Measurements from ENCODE around the gene SRPK1. TPM values are rescaled to one million over a fixed set of nuclear protein-coding genes. Genes with fewer than 3 reads are reported as not detected.
"Not testable (repeated sequence)": the region's sequence is repeated elsewhere in the genome, so short reads cannot be mapped to it uniquely, and the experiment has no call there.

SRPK1 gene
- total RNA-seq, 1 experiment from 2014 or later = 100 TPM

DNA sequence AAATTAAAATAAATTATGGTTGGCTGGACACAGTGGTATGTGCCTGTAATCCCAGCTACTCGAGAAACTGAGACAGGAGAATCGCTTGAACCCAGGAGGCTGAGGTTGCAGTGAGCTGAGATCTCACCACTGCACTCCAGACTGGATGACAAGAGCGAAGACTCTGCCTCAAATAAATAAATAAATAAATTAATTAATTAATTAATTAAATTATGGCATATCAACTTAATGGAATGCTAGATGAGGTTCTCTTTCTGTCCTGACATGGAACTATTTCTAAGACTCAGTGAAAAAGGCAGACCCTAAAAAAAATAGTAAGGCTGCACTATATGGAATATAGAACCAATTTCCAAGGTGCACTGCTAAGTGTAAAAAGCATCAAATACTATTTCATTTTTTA is 4.8 kb downstream of the SRPK1 start:
- intact Hi-C loops (cut with micrococcal nuclease) = no loop called here
- ChIA-PET POLR2A (ENCODE audit: unreplicated experiment) (no interaction called here), CTCF (no interaction called here)

DNA sequence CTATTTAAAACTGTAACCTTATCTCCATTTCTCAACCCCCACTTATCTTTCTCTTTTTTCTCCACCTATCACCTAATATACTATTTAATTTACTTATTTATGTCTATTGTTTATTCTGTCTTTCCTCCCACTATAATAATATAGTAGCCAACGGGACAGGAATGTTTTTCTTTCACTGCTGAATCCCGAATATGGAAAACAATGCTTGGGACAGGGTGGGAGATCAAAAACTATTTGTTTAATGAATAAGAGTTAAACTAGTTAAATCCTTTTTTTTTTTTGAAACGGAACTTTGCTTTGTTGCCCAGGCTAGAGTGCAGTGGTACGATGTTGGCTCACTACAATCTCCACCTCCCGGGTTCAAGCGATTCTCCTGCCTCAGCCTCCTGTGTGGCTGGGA is 6.4 kb downstream of the SRPK1 start:
- Histone ChIP-seq H3K4me1 (ENCODE audit: insufficient read depth, low read length) (peaks cover 37% of the 10 kb centered on the region), H3K27ac (ENCODE audit: low read length) (no peak overlapping the region), H3K9me3 (ENCODE audit: low read length) (no peaks in the 10 kb centered on the region), H2AFZ (ENCODE audit: low read length) (no peak overlapping the region), H3K36me3 (ENCODE audit: low read depth, low read length) (peaks cover 56% of the 10 kb centered on the region), H3K9me2 (replicated peaks; ENCODE audit: low read length) (no peaks in the 10 kb centered on the region), H3F3A (ENCODE audit: low read length, unreplicated experiment) (no peaks in the 10 kb centered on the region), H3K27me3 (ENCODE audit: low read length) (no peaks in the 10 kb centered on the region), H3K79me2 (ENCODE audit: low read length) (peaks cover 98% of the 10 kb centered on the region), H3K4me2 (ENCODE audit: low read length) (no peak overlapping the region), H3K9ac (ENCODE audit: low read length) (no peak overlapping the region), H4K20me1 (ENCODE audit: low read length) (peaks cover 32% of the 10 kb centered on the region), H3K4me3 (ENCODE audit: low read length) (no peak overlapping the region)
- no peak for DNase-seq
- no peak for TF ChIP-seq EZH2 (IDR thresholded peaks at IDR 0.05; ENCODE audit: low read length, unreplicated experiment)
- TF ChIP-seq CTCF (conservative IDR thresholded peaks at IDR 0.05; ENCODE audit: low read depth, low read length) = no peak
- TF ChIP-seq EZH2phosphoT487 (IDR thresholded peaks at IDR 0.05; ENCODE audit: borderline replicate concordance, low read length) = no peak
- ChIA-PET CTCF (no interaction called here), POLR2A (ENCODE audit: unreplicated experiment) (no interaction called here)
- intact Hi-C loops (cut with micrococcal nuclease) = no loop called here
- no TSS peak for BruUV-seq (replicated peaks)
- ATAC-seq = no peak

More for the DNA sequence above, 4.8 kb downstream of the SRPK1 start:
- peaks cover 97% of the 10 kb centered on the region for H3K79me2 ChIP-seq (ENCODE audit: low read length)
- no peaks in the 10 kb centered on the region for H3K27me3 ChIP-seq (ENCODE audit: low read length)
- H3K27ac ChIP-seq (ENCODE audit: low read length) = no peak overlapping the region
- H3K4me2 ChIP-seq (ENCODE audit: low read length) = no peak overlapping the region
- BruUV-seq (replicated peaks) = no TSS peak
- H3K9me2 ChIP-seq (replicated peaks; ENCODE audit: low read length) = no peaks in the 10 kb centered on the region
- TF ChIP-seq CTCF (conservative IDR thresholded peaks at IDR 0.05; ENCODE audit: low read depth, low read length) (no peak), EZH2phosphoT487 (IDR thresholded peaks at IDR 0.05; ENCODE audit: borderline replicate concordance, low read length) (no peak), EZH2 (IDR thresholded peaks at IDR 0.05; ENCODE audit: low read length, unreplicated experiment) (no peak)
- no peak overlapping the region for H2AFZ ChIP-seq (ENCODE audit: low read length)
- no peak overlapping the region for H3K9ac ChIP-seq (ENCODE audit: low read length)
- DNase-seq (no peak), ATAC-seq (no peak)
- H3K4me1 ChIP-seq (ENCODE audit: insufficient read depth, low read length) = peaks cover 37% of the 10 kb centered on the region
- H3K4me3 ChIP-seq (ENCODE audit: low read length) = no peak overlapping the region
- no peaks in the 10 kb centered on the region for H3K9me3 ChIP-seq (ENCODE audit: low read length)
- H4K20me1 ChIP-seq (ENCODE audit: low read length) = peaks cover 35% of the 10 kb centered on the region
- H3K36me3 ChIP-seq (ENCODE audit: low read depth, low read length) = peaks cover 42% of the 10 kb centered on the region
- H3F3A ChIP-seq (ENCODE audit: low read length, unreplicated experiment) = no peaks in the 10 kb centered on the region

DNA sequence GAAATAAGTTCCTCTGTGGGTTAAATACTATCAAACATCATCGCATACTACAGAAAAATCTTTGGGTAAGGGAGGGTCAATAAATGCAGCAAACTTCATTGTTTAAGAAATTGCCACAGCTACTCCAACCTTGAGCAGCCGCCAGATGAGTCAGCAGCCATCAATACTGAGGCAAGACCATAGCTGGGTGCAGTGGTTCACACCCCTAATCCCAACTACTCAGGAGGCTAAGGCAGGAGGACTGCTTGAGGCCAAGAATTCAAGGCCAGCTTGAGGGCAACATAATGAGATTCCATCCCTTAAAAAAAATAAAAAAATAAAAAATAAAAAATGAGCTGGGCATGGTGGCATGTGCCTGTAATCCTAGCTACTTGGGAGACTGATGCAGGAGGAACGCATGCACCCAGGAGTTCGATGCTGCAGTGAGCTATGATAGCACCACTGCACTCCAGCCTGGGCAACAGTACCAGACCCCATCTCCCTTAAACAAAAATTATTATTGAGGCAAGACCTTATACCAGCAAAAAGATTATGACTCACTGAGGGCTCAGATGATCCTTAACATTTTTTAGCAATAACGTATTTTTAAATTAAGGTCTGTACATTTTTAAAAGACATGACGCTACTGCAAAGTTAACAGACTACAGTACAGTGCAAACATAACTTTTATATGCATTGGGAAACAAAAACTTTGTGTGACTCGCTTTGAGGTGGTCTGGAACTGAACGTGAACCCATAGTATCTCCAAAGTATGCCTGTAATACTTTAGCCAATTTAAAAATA is 8.8 kb downstream of the SRPK1 start:
- Histone ChIP-seq H3K79me2 (ENCODE audit: low read length) (peaks cover 95% of the 10 kb centered on the region), H3K9me3 (ENCODE audit: low read length) (no peaks in the 10 kb centered on the region), H3K4me3 (ENCODE audit: low read length) (no peak overlapping the region), H3F3A (ENCODE audit: low read length, unreplicated experiment) (no peaks in the 10 kb centered on the region), H3K27ac (ENCODE audit: low read length) (peak overlapping the region; percentile 75), H3K9me2 (replicated peaks; ENCODE audit: low read length) (no peaks in the 10 kb centered on the region), H4K20me1 (ENCODE audit: low read length) (peaks cover 7% of the 10 kb centered on the region), H3K36me3 (ENCODE audit: low read depth, low read length) (peaks cover 66% of the 10 kb centered on the region), H2AFZ (ENCODE audit: low read length) (no peak overlapping the region), H3K4me2 (ENCODE audit: low read length) (peak overlapping the region; percentile 44), H3K27me3 (ENCODE audit: low read length) (no peaks in the 10 kb centered on the region), H3K9ac (ENCODE audit: low read length) (no peak overlapping the region), H3K4me1 (ENCODE audit: insufficient read depth, low read length) (peaks cover 20% of the 10 kb centered on the region)
- ChIA-PET CTCF (interaction anchor here (0.6 kb wide), 1 partner anchor 448 kb away, joined by 3 read pairs; no protein-coding TSS in a partner anchor), POLR2A (ENCODE audit: unreplicated experiment) (no interaction called here)
- no peak for TF ChIP-seq CTCF (conservative IDR thresholded peaks at IDR 0.05; ENCODE audit: low read depth, low read length)
- TF ChIP-seq EZH2phosphoT487 (IDR thresholded peaks at IDR 0.05; ENCODE audit: borderline replicate concordance, low read length) = no peak
- TF ChIP-seq EZH2 (IDR thresholded peaks at IDR 0.05; ENCODE audit: low read length, unreplicated experiment) = no peak
- intact Hi-C loops (cut with micrococcal nuclease) = no loop called here
- DNase-seq (peak; percentile 67), ATAC-seq (peak; percentile 91)
- no TSS peak for BruUV-seq (replicated peaks)

- H3K27me3 ChIP-seq (ENCODE audit: low read length); POLR2A ChIA-PET (ENCODE audit: unreplicated experiment); H3K4me3 ChIP-seq (ENCODE audit: low read length); H4K20me1 ChIP-seq (ENCODE audit: low read length); H3K27ac ChIP-seq (ENCODE audit: low read length); H2AFZ ChIP-seq (ENCODE audit: low read length); BruUV-seq (replicated peaks); H3F3A ChIP-seq (ENCODE audit: low read length, unreplicated experiment); ATAC-seq; H3K9me3 ChIP-seq (ENCODE audit: low read length); DNase-seq; H3K9me2 ChIP-seq (replicated peaks; ENCODE audit: low read length); H3K9ac ChIP-seq (ENCODE audit: low read length); intact Hi-C loops (cut with micrococcal nuclease); H3K4me2 ChIP-seq (ENCODE audit: low read length): not testable (repeated sequence)
- CTCF ChIA-PET = interaction anchor here (0.8 kb wide), 1 partner anchor 99 kb away, joined by 3 read pairs; no protein-coding TSS in a partner anchor
- peaks cover 58% of the 10 kb centered on the region for H3K36me3 ChIP-seq (ENCODE audit: low read depth, low read length)
- peaks cover 97% of the 10 kb centered on the region for H3K79me2 ChIP-seq (ENCODE audit: low read length)
- H3K4me1 ChIP-seq (ENCODE audit: insufficient read depth, low read length) = peaks cover 19% of the 10 kb centered on the region
Observed at GRCh38 chr6:35909571-35909970, 11.3 kb downstream of the SRPK1 start.

All from PC-3 (cell line).